C4-2B (cell line): ENCODE measurements around the gene EXOC7.

ENCODE experiments used
- H3K27ac ChIP-seq: fragments of 450-650 bp; 2 replicates; pipeline ENCODE4 v1.5.1; 2017
- ZFX ChIP-seq: fragments of 450-650 bp; IDR thresholded peaks from 2 replicates; pipeline ENCODE4 v1.6.1; 2017
- TF ChIP-seq, protein P1 (sequence below): fragments of 450-650 bp; conservative IDR thresholded peaks from 2 replicates; pipeline ENCODE4 v1.5.1; 2017; ENCODE audit warnings: mild to moderate bottlenecking

The EXOC7 gene

DNA sequence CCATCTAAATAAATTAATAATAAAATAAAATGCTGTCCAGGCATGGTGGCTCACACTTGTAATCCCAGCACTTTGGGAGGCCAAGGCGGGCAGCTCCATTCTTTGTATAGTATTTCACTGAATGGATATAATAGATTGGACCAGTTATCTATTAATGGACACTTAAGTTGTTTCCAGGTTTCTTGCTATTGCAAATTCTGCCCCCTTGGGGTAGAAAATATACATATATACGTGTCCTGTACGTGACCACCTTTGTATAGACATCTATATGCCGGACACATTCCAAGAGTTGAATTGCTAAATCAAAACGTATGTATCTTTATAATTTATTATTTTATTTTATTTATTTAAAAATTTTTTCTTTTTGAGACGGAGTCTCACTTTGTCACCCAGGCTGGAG lies 3.9 kb upstream of the EXOC7 start:
- no peak for TF ChIP-seq ZFX
- TF ChIP-seq, protein P1, sequence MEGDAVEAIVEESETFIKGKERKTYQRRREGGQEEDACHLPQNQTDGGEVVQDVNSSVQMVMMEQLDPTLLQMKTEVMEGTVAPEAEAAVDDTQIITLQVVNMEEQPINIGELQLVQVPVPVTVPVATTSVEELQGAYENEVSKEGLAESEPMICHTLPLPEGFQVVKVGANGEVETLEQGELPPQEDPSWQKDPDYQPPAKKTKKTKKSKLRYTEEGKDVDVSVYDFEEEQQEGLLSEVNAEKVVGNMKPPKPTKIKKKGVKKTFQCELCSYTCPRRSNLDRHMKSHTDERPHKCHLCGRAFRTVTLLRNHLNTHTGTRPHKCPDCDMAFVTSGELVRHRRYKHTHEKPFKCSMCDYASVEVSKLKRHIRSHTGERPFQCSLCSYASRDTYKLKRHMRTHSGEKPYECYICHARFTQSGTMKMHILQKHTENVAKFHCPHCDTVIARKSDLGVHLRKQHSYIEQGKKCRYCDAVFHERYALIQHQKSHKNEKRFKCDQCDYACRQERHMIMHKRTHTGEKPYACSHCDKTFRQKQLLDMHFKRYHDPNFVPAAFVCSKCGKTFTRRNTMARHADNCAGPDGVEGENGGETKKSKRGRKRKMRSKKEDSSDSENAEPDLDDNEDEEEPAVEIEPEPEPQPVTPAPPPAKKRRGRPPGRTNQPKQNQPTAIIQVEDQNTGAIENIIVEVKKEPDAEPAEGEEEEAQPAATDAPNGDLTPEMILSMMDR, result no peak; the same call in 1 of the 2 replicates
- no peak overlapping the region for H3K27ac ChIP-seq

DNA sequence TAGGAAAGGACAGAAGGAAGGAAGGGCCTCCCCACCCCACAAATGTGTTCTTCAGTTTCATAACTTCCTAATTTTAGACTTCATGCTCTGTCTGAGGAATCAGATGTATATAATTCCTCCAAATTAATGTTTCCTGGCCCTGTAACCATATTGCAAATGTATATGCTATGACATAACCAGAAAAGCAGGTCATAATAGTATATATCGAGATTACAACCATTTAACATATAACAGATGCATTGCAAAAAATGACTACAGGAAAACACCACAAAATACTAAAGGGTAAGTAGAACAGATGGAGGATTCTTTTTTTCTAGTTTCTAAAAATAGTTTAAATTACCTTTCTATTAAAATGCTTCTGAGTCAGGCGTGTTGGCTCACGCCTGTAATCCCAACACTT lies 3.1 kb upstream of the EXOC7 start:
- no peak overlapping the region for H3K27ac ChIP-seq
- no peak for TF ChIP-seq ZFX

DNA sequence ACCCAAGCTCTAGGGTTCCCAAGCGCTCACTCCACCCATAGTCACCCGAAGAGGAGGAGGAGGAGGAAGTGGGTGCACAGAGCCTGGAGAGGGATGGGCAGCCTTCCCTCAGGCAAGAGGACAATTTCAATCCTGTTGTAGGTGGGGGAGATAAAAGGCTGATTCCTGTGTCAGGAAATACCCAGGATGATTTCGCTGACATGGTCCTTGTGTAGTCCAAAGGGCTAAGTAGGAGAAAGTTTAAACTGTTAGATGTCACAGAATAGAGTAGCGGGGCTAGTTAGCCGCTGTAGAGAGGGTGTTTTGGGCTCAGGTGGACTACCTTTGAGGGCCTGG lies 1.3 kb upstream of the EXOC7 start:
- no peak overlapping the region for H3K27ac ChIP-seq
- TF ChIP-seq, protein P1, result no peak
- no peak for TF ChIP-seq ZFX

DNA sequence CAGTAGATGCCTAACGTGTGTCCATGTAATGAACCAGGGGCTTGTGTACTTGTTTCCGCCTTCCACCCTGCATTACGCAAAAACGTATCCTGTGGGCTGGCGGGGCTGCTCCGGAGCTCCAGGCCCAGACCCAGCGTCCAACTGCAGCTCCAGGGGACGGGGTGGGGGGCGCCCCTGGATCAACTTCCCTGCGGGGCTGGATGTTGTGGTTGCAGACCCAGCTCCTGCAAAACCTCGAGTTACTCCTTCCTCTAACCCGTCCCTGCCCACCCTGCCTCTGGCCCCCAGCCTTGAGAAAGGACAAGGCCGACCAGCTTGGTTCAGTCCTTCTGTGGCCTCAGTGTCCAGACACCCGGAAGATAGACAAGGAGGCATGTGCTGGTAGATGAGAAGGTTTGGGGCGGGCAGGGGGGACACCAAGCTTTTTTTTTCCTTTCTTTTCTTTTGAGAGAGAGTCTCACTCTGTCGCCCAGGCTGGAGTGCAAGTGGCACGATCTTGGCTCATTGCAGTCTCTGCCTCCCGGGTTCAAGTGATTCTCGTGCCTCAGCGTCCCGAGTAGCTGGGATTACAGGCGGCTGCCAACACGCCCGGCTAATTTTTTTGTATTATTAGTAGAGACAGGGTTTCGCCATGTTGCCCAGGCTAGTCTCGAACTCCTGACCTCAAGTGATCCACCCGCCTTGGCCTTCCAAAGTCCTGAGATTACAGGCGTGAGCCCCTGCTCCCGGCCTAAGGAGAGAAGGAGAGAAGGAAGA lies 731 bp upstream of the EXOC7 start:
- TF ChIP-seq, protein P1, result no peak
- peak overlapping the region; percentile 84 for H3K27ac ChIP-seq

DNA sequence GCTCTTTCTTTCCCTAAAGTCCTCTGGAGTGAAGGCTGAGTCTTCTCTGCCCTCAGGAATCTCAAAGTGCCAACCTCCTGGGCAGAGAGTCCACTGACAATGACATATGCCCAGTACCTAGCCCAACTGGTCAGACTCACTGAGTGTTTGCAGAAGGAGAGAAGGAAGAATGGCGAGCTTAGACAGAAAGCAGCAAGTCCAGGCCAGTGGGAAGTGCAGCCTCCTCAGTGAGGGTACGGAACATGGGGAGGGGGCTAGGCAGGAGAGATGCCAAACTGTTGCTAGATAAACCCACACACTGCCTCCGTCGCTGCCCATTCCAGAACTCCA lies 678 bp downstream of the EXOC7 start:
- TF ChIP-seq, protein P1, result no peak
- TF ChIP-seq ZFX, result no peak
- peak overlapping the region; percentile 84 for H3K27ac ChIP-seq

DNA sequence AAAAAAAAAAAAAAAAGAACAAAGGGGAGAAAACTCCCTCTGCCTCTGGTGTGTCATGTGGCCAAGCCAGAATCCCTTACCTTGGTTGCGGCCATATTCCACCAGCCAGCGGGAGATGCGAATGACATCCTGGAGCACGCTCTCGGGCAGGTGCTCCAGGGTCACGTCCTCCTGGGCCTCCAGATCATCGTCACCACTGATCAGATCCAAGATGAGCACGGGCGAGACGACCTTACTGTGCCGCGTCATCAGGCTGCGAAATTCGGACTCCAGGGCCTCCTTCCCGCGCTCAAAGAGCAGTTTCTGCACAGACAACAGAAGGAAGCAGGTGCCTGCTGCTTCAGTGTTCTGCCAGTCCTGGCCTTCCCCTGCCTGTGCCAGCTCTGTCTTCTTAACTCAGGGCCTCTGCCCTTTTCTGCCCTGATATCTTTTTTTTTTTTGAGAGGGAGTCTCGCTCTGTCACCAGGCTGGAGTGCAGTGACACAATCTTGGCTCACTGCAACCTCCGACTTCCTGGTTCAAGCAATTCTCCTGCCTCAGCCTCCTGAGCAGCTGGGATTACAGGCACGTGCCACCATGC lies 5.8 kb downstream of the EXOC7 start:
- H3K27ac ChIP-seq, result no peak overlapping the region
- TF ChIP-seq, protein P1, result no peak
- no peak for TF ChIP-seq ZFX

DNA sequence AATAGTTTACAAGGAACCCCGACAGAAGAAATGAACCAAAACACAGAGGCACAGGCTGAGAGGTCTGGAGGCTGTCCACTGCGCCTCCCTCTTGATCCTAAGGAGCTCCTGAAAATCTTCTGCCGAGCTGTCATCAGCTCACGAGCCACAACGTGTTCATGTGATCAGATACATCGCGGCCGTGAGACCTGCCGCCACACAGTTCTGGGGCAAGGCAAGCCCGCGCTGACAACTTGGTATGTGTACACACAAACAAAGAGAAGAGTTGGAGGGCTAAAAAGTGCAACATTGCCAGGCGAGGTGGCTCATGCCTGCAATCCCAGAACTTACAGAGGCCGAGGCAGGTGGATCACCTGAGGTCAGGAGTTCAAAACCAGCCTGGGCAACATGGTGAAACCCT lies 7.6 kb downstream of the EXOC7 start:
- no peak overlapping the region for H3K27ac ChIP-seq
- TF ChIP-seq, protein P1, result no peak
- TF ChIP-seq ZFX, result no peak

DNA sequence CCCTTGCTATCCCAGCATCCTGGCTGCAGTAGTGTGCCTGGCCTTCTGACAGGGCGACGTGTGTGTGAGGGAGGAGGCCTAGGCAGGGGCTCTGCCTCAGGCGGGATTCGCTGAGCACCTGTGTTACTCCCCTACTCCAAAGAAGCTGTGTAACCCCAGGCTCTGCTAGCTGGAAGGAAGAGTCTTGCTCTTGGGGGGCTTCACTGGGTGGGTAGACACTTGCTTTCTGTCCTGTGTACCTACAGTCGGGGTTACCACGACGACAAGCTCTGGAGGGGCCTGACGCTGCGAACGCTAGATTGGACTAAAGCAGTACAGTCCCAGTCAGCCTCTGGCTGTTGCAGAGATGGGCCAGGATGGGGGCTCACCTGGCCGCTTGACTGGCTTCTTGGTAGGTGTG lies 9.5 kb downstream of the EXOC7 start:
- no peak overlapping the region for H3K27ac ChIP-seq
- no peak for TF ChIP-seq ZFX
- TF ChIP-seq, protein P1, result no peak
